COLO829 (cell line): ENCODE measurements around the gene KCNK16.

ENCODE experiments used
- DNase-seq: peaks from one replicate; pipeline ENCODE4 v3.0.0; 2012; ENCODE audit warnings: low spot score

KCNK16 gene

DNA sequence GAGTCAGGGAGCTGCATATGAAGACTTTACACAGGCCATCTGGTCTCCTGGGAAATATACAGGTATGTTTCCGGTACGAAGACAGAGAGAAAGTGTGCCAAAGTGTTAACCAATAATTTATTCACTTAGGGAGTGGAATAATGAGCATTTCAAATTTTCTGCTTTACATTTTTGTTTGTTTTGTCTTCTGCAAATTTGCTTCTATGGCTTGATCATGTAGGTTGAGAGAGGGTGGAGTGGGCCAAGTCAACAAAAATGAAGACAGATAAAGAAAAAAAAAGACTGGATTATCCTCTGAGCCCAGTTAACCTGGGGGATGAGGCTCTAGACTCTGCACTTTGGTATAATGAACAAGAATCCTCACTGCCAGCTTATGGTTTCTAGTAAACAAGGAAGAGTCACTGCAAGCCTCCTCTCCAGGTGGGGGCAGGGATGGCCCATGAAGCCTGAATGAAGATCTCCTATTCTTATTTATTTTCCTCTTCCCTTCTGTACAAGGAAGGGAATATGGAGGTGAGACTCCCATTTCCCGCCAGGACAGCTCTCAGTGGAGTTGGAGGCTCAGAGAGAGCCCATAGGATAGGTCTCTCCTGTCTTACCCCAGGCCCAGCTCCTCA lies 46.0 kb downstream of the KCNK16 start:
- DNase-seq, result no peak

DNA sequence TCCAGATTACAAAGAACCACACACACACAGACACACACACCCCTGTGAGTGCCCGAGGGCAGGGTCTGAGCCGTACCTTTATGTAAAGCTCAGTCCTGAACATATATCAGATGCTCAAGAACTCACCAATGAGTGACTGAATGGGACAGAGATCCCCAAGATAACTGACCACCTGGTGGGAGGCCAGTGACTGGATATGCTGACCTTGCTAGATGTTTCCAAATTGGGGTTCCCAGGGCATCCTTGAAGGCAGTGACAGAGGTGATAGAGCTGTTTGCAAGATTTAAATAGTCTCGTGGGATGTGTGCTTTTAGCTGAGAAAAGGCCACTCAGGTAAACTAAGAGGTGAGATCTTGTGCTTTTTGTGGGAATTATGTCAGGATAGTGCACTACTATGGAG lies 47.6 kb downstream of the KCNK16 start:
- DNase-seq, result no peak

DNA sequence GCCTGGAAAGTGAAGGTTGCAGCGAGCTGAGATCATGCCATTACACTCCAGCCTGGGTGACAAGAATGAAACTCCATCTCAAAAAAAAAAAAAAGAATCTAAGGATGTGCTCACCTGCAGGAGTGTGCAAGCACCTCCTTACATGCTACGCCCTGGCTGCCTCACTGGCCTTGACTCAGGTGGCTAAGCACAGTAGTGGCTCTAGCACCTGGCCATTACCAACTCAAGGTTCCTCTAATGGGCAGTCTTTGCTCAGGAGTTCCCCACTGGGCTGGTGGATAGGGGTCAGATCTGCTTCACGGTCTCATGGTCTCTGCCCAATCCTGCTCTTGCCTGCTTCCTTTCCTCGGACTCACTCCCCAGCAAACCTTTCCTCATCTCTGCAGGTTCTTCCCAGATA lies 48.0 kb downstream of the KCNK16 start:
- DNase-seq, result no peak

GRCh38 chr6:39273406-39273821 lies 49.1 kb downstream of the KCNK16 start:
- no peak for DNase-seq

GRCh38 chr6:39269961-39270360 lies 52.5 kb downstream of the KCNK16 start:
- DNase-seq, result no peak

GRCh38 chr6:39268721-39269120 lies 53.8 kb downstream of the KCNK16 start:
- no peak for DNase-seq

- DNase-seq, result no peak
Observed at GRCh38 chr6:39268171-39268570, 54.3 kb downstream of the KCNK16 start.

- DNase-seq, result no peak
Observed at GRCh38 chr6:39266782-39267355, 55.6 kb downstream of the KCNK16 start.

- DNase-seq, result no peak
Observed at GRCh38 chr6:39266375-39266774, 56.1 kb downstream of the KCNK16 start.
